Astrocyte of the cerebellum (primary cell): ENCODE measurements around the gene WNT10A.

Experiments
- DNase-seq: peaks from one replicate; pipeline ENCODE4 v3.0.0-alpha.2; 2011; ENCODE audit warnings: low read depth
- H3K4me3 ChIP-seq: 2 replicates; pipeline ENCODE4 v1.5.1; 2011; ENCODE audit warnings: mild to moderate bottlenecking, low read depth, low read length, moderate library complexity
- CTCF ChIP-seq: IDR thresholded peaks from 2 replicates; pipeline ENCODE4 v1.5.1; 2012; ENCODE audit warnings: low read length, low read depth, moderate library complexity, mild to moderate bottlenecking; ENCODE audit errors: missing control alignments
- in situ Hi-C: cut with HindIII; loops from 2 replicates; pipeline ENCODE4 v1.10.0; 2017; ENCODE audit warnings: low sequenced_read_pairs

Gene WNT10A

GRCh38 chr2:218908721-218909619 lies 28.3 kb downstream of the WNT10A start:
- TF ChIP-seq CTCF: no peak
- peak; percentile 36 for DNase-seq
- in situ Hi-C loops: no loop called here
- H3K4me3 ChIP-seq: peak overlapping the region; percentile 34

- no peak for TF ChIP-seq CTCF
- no peak for DNase-seq
- in situ Hi-C loops: no loop called here
- H3K4me3 ChIP-seq: no peak overlapping the region
These were observed 30.1 kb downstream of the WNT10A start for GRCh38 chr2:218910741-218911140.

GRCh38 chr2:218920504-218920903 lies 39.9 kb downstream of the WNT10A start:
- no peak for DNase-seq
- no peak for TF ChIP-seq CTCF
- in situ Hi-C loops: no loop called here
- no peak overlapping the region for H3K4me3 ChIP-seq

GRCh38 chr2:218924757-218925156 lies 44.1 kb downstream of the WNT10A start:
- H3K4me3 ChIP-seq: no peak overlapping the region
- no peak for TF ChIP-seq CTCF
- DNase-seq: no peak
- in situ Hi-C loops: no loop called here

- in situ Hi-C loops: no loop called here
- TF ChIP-seq CTCF: no peak
- DNase-seq: no peak
These were observed 44.8 kb downstream of the WNT10A start for GRCh38 chr2:218925434-218925833.

GRCh38 chr2:218927422-218927821 lies 46.8 kb downstream of the WNT10A start:
- DNase-seq: no peak
- in situ Hi-C loops: no loop called here
- no peak overlapping the region for H3K4me3 ChIP-seq
- no peak for TF ChIP-seq CTCF

More at GRCh38 chr2:218925434-218925833, 44.8 kb downstream of the WNT10A start:
- H3K4me3 ChIP-seq: no peak overlapping the region
